GM19395 (cell line): ENCODE data around the gene UVRAG.
"Not testable (repeated sequence)": the region's sequence is repeated elsewhere in the genome, so short reads cannot be mapped to it uniquely, and the experiment has no call there.

Experiments used
- ATAC-seq: cut with Tn5 transposase; IDR thresholded peaks from one replicate; pipeline ENCODE4 v1.9.1; 2021; ENCODE audit warnings: mild to moderate bottlenecking, moderate library complexity; ENCODE audit not compliant: unreplicated experiment

The UVRAG gene

GRCh38 chr11:75873417-75874221, 58.6 kb downstream of the UVRAG start:
- ATAC-seq: peak; percentile 78

GRCh38 chr11:75874684-75875341, 59.8 kb downstream of the UVRAG start:
- ATAC-seq: no peak

GRCh38 chr11:75877327-75877726, 62.3 kb downstream of the UVRAG start:
- ATAC-seq: not testable (repeated sequence)

GRCh38 chr11:75877931-75878330, 62.9 kb downstream of the UVRAG start:
- not testable (repeated sequence) for ATAC-seq

GRCh38 chr11:75878933-75879332, 63.9 kb downstream of the UVRAG start:
- ATAC-seq: no peak

- ATAC-seq: no peak
Measured at GRCh38 chr11:75879737-75880136, 64.7 kb downstream of the UVRAG start.

GRCh38 chr11:75880343-75880742, 65.3 kb downstream of the UVRAG start:
- not testable (repeated sequence) for ATAC-seq

- ATAC-seq: no peak
Measured at GRCh38 chr11:75884321-75884720, 69.3 kb downstream of the UVRAG start.

- no peak for ATAC-seq
Measured at GRCh38 chr11:75888416-75888815, 73.4 kb downstream of the UVRAG start.

GRCh38 chr11:75891947-75892739, 77.1 kb downstream of the UVRAG start:
- ATAC-seq: no peak

GRCh38 chr11:75893251-75893650, 78.2 kb downstream of the UVRAG start:
- no peak for ATAC-seq

GRCh38 chr11:75894036-75894585, 79.1 kb downstream of the UVRAG start:
- ATAC-seq: no peak

- no peak for ATAC-seq
Measured at GRCh38 chr11:75896843-75897419, 81.9 kb downstream of the UVRAG start.

GRCh38 chr11:75898871-75899270, 83.9 kb downstream of the UVRAG start:
- no peak for ATAC-seq

- no peak for ATAC-seq
Measured at GRCh38 chr11:75899806-75900205, 84.8 kb downstream of the UVRAG start.

GRCh38 chr11:75900848-75901247, 85.8 kb downstream of the UVRAG start:
- no peak for ATAC-seq

GRCh38 chr11:75902631-75903030, 87.6 kb downstream of the UVRAG start:
- no peak for ATAC-seq

- no peak for ATAC-seq
Measured at GRCh38 chr11:75903276-75903675, 88.3 kb downstream of the UVRAG start.

GRCh38 chr11:75905434-75905833, 90.4 kb downstream of the UVRAG start:
- no peak for ATAC-seq

GRCh38 chr11:75907906-75908527, 93.0 kb downstream of the UVRAG start:
- ATAC-seq: no peak
